ENCODE results near the gene PPFIA1. TPM values are rescaled to one million over a fixed set of nuclear protein-coding genes. Genes with fewer than 3 reads are reported as not detected.

The PPFIA1 gene
- polyA plus RNA-seq, 1 of the 3 experiments (the other 2 are of a cell fraction) = 37.4 TPM

- TF ChIP-seq ZBTB33 (IDR thresholded peaks at IDR 0.05; ENCODE audit: borderline replicate concordance, low read depth) (no peak), RXRA (IDR thresholded peaks at IDR 0.05; ENCODE audit: borderline replicate concordance, low read depth) (no peak), TEAD4 (IDR thresholded peaks at IDR 0.05; ENCODE audit: borderline replicate concordance, insufficient read depth) (no peak)
These were observed 44.3 kb upstream of the PPFIA1 start (continued) for GRCh38 chr11:70226183-70226582.

GRCh38 chr11:70226967-70227366 lies 43.5 kb upstream of the PPFIA1 start:
- Histone ChIP-seq H3K27me3 (ENCODE audit: insufficient read depth) (peaks cover 16% of the 10 kb centered on the region; the same call in 1 of the 2 replicates), H3K79me2 (ENCODE audit: insufficient read depth) (no peaks in the 10 kb centered on the region), H3K36me3 (replicated peaks in 1 of 2; ENCODE audit: control insufficient read depth in 1 of 2, insufficient read depth in 2 of 2, low read length in 1 of 2) (no peaks in the 10 kb centered on the region), H3K9ac (no peak overlapping the region), H3K27ac (ENCODE audit: low read depth in 2 of 2, low read length in 1 of 2) (no peak overlapping the region), H3K9me3 (no peaks in the 10 kb centered on the region), H2AFZ (ENCODE audit: low read depth) (no peak overlapping the region), H3K4me2 (no peak overlapping the region), H3K4me3 (ENCODE audit: low read depth in 2 of 2, low read length in 1 of 2) (no peak overlapping the region), H3F3A (replicated peaks; ENCODE audit: insufficient read depth) (no peaks in the 10 kb centered on the region), H4K20me1 (ENCODE audit: insufficient read depth) (no peaks in the 10 kb centered on the region), H3K9me2 (no peaks in the 10 kb centered on the region), H3K4me1 (ENCODE audit: control insufficient read depth in 1 of 2, insufficient read depth in 2 of 2, low read depth in 1 of 2, low read length in 1 of 2) (peaks cover 0 to 5% of the 10 kb centered on the region in 2 experiments; a peak in 1 of 4 replicates)
- WGBS (ENCODE audit: low lambda C conversion rate) = 37% methylated on average over 4 of the region's 9 CpGs
- CTCF ChIA-PET = interaction anchor here (0.8 to 1.2 kb wide), 2 partner anchors 17 to 317 kb away, joined by 3 read pairs; no protein-coding TSS in a partner anchor
- TF ChIP-seq RAD21 (IDR thresholded peaks at IDR 0.05; ENCODE audit: low read length) (no peak; the same call in 1 of the 2 replicates), FOXM1 (IDR thresholded peaks at IDR 0.05; ENCODE audit: low read depth) (no peak), MXI1 (IDR thresholded peaks at IDR 0.05; ENCODE audit: low read depth, low read length) (no peak), RFX5 (IDR thresholded peaks at IDR 0.05; ENCODE audit: low read length) (no peak), CTCF (IDR thresholded peaks at IDR 0.05) (peak; percentile 45)
- POLR2A ChIA-PET = no interaction called here
- DNase-seq = peak; percentile 56

GRCh38 chr11:70229737-70230136 lies 40.8 kb upstream of the PPFIA1 start:
- Histone ChIP-seq H3F3A (replicated peaks; ENCODE audit: insufficient read depth) (peaks cover 16% of the 10 kb centered on the region), H3K27me3 (ENCODE audit: insufficient read depth) (no peaks in the 10 kb centered on the region), H3K9ac (no peak overlapping the region), H3K9me3 (no peaks in the 10 kb centered on the region), H2AFZ (ENCODE audit: low read depth) (no peak overlapping the region), H3K79me2 (ENCODE audit: insufficient read depth) (no peaks in the 10 kb centered on the region), H4K20me1 (ENCODE audit: insufficient read depth) (peaks cover 9% of the 10 kb centered on the region; the same call in 1 of the 2 replicates), H3K4me1 (ENCODE audit: control insufficient read depth in 1 of 2, insufficient read depth in 2 of 2, low read depth in 1 of 2, low read length in 1 of 2) (peaks cover 0 to 5% of the 10 kb centered on the region in 2 experiments; a peak in 1 of 4 replicates), H3K27ac (ENCODE audit: low read depth in 2 of 2, low read length in 1 of 2) (no peak overlapping the region), H3K4me3 (ENCODE audit: low read depth in 2 of 2, low read length in 1 of 2) (no peak overlapping the region), H3K36me3 (replicated peaks in 1 of 2; ENCODE audit: control insufficient read depth in 1 of 2, insufficient read depth in 2 of 2, low read length in 1 of 2) (no peaks in the 10 kb centered on the region), H3K4me2 (no peak overlapping the region), H3K9me2 (no peaks in the 10 kb centered on the region)
- no peak for DNase-seq
- TF ChIP-seq RCOR1 (IDR thresholded peaks at IDR 0.05; ENCODE audit: low read length) (no peak), MAX (IDR thresholded peaks at IDR 0.05; ENCODE audit: low read depth) (no peak), TEAD4 (IDR thresholded peaks at IDR 0.05; ENCODE audit: borderline replicate concordance, insufficient read depth) (no peak), POLR2AphosphoS5 (IDR thresholded peaks at IDR 0.05; ENCODE audit: low read depth, low read length) (no peak)
- ChIA-PET POLR2A (no interaction called here), CTCF (interaction anchor here (1.0 to 1.7 kb wide), 2 partner anchors 19 to 180 kb away, joined by 3 to 4 read pairs; no protein-coding TSS in a partner anchor)
- WGBS (ENCODE audit: low lambda C conversion rate) = 72% methylated on average over 7 of the region's 10 CpGs
